Activated CD8-positive, alpha-beta memory T cell treated with anti-CD3 and anti-CD28 coated beads for 36 hours (primary cell): ENCODE data around the gene NTM. TPM values are rescaled to one million over a fixed set of nuclear protein-coding genes. Genes with fewer than 3 reads are reported as not detected.

Experiments
- CTCF ChIA-PET: fragments of 350-600 bp; sonication (Branson Sonifier 250); formaldehyde crosslinking; loops from one replicate; lab custom pipeline; 2021; ENCODE audit warnings: antibody characterized with exemption; lab: Charles Lee
- POLR2A ChIA-PET: fragments of 350-600 bp; sonication (Branson Sonifier 250); formaldehyde crosslinking; loops from one replicate; lab custom pipeline; 2021; ENCODE audit warnings: antibody characterized with exemption; lab: Charles Lee
- total RNA-seq, 2 experiments: library from RNA; stranded (reverse); gene quantifications; one replicate each; pipeline ENCODE4 v1.2.3, GENCODE V29; 2021

Gene NTM
- total RNA-seq, 2 experiments from 2014 or later, result not detected

DNA sequence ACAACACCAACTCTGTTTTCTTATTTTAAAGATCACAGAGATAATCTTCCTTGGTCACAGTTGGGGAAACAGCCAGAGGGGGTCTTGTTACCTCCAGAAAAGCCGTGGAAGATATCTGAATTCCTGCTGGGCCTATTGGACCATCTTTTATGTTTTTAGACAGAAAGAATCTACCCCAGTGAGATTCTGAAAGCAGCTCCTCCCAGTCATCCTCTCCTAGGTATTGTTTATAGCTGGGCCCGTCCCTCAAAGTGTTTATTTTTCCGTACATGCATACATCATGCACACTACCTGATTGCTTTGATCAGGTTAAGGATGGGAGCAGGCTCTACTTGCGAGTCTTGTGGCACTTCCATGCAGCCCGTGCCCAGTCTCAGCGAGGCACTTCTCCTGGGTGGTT lies 742.4 kb downstream of the NTM start:
- POLR2A ChIA-PET, result no interaction called here
- CTCF ChIA-PET, result no interaction called here

GRCh38 chr11:132114185-132114584 lies 743.8 kb downstream of the NTM start:
- ChIA-PET CTCF (no interaction called here), POLR2A (no interaction called here)

DNA sequence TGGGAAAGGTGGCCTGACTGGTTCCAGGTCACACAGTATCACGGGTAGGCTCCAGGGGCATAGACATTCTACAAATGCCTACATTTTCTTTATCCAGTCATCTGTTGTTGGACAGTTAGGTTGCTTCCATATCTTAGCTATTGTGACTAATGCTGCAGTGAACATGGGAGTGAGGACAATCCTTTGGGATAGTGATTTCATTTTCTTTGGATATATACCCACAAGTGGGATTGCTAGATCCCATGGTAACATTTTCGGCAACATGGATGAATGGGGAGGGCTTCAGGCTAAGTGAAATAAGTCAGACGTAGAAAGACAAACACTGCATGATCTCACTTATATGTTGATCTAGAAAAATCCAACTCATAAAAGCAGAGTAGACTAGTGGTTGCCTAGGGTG lies 744.3 kb downstream of the NTM start:
- ChIA-PET POLR2A (no interaction called here), CTCF (no interaction called here)

DNA sequence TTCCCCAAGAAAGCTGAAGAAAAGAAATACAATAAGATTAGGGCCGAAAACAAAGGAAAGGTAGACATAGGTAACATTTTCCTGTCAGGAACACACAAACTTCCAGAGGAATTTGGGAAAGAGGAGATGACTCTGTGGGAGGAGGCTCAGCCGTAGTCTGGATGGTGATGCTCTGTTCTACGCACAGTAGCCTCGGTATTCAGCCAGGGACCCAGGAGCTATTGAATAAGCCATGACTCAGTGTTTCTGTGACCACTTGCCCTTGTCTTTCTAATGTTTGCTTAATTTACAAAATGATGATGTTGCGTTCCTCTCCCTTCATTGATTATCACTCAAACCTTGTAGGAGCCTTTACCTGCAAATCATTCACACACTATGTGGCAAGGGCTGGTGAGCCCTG lies 745.0 kb downstream of the NTM start:
- POLR2A ChIA-PET, result no interaction called here
- CTCF ChIA-PET, result no interaction called here

GRCh38 chr11:132116516-132116915 lies 746.1 kb downstream of the NTM start:
- ChIA-PET CTCF (no interaction called here), POLR2A (no interaction called here)

DNA sequence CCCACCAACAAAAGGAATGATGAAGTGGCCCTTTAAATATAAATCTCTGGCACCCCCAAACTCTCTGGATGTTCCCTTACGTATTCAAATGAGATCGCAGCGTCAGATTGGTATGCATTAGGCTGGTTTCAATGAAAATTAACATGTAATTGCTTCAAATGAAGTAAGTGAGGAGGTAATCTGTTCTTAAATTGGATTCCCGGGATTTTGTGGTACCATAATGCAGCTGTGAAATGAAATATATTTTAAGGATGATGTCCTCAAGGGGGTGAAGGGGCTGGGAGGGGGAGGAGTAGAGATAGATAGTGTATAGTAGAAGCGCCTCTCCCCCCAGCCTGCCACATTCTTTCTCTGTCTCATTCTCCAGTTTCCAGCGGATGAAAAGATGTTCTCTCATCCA lies 748.2 kb downstream of the NTM start:
- ChIA-PET POLR2A (no interaction called here), CTCF (interaction anchor here (1.1 kb wide), 1 partner anchor 8 kb away, joined by 3 read pairs; no protein-coding TSS in a partner anchor)

DNA sequence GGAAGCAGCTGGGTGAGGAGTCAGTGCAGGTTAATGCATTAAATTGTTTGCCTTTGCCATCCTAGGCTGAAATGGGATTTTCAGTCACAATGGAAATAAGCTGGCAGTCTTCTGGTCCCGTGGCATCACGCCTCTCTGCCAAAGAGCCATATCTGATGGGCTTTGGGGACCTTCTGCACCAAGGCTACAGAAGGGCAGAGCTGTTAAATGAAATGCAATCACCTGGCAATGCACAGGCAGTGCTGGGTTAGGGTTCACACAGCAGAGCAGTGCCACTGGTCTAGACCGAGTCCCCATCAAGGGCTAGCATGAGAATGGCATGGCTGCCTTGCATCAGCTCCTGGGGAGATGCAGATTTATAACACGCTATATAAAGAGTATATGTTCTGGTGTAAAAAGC lies 749.2 kb downstream of the NTM start:
- ChIA-PET POLR2A (no interaction called here), CTCF (no interaction called here)

DNA sequence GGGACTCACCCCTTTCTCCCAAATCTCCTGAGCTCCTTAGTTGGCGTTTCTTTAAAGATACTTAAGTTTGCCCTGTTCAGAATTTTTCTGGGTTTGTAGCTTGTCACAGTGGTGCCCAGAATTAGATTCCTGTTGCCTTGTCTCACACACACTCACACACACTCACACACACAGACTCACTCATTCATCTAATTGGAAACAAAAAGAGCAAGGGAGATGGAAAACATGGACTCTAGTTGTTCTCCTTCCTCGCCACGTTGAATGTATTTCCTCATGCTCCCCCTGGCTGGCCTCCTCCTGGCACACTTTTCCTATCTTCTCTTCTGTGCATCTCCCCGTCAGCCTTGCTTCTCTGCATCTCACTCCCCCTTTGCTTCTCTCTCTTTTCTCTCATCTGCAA lies 752.3 kb downstream of the NTM start:
- ChIA-PET CTCF (no interaction called here), POLR2A (no interaction called here)

GRCh38 chr11:132123449-132123848 lies 753.0 kb downstream of the NTM start:
- ChIA-PET CTCF (no interaction called here), POLR2A (no interaction called here)

DNA sequence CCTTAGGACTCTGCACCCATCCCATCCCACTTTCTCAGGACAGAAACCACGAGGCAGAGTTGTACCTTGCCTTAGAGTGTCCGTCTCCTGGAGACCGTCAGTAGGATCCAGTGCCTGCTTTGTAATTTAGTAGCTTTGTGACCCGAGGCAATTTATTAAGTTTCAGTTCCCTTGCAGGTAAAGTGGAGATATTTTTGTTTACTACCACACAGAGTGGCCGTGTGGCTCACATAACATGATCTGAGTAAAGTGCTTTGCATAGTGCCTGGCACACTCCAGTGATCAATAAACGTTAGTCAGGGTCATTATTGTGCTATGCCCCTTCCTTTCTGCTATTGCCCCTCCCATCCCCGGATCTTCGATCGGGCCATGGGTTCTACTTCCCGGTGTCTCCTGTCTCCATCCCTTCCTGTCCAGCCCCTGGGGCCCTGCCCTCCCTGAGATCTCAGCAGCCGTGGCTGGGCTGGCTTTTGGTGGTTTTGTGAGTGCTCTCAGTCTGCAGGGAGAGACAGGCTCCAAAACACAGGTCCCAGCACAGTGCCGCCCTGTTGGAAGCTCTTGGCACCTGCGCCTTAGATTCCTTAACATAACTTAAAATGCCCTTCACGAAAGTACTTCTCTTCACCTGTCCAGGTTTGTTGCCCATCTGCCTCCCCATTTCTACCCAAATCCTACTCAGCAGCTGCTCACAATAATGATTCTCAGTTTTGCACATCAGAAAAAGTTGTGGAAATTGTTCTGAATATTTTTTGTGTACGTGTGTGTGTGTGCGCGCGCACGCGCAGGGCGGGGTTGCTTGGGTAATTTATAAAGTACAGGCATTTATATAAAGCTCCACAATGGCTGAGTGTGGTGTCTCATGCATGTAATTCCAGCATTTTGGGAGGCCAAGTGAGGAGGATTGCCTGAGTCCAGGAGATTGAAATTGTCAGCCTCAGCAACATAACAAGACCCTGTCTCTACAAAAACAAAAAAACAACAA lies 753.7 kb downstream of the NTM start:
- POLR2A ChIA-PET, result no interaction called here
- CTCF ChIA-PET, result no interaction called here

- ChIA-PET POLR2A (no interaction called here), CTCF (interaction anchor here (1.2 kb wide), 1 partner anchor 8 kb away, joined by 3 read pairs; no protein-coding TSS in a partner anchor)
Observed at GRCh38 chr11:132125988-132126871, 755.8 kb downstream of the NTM start.

DNA sequence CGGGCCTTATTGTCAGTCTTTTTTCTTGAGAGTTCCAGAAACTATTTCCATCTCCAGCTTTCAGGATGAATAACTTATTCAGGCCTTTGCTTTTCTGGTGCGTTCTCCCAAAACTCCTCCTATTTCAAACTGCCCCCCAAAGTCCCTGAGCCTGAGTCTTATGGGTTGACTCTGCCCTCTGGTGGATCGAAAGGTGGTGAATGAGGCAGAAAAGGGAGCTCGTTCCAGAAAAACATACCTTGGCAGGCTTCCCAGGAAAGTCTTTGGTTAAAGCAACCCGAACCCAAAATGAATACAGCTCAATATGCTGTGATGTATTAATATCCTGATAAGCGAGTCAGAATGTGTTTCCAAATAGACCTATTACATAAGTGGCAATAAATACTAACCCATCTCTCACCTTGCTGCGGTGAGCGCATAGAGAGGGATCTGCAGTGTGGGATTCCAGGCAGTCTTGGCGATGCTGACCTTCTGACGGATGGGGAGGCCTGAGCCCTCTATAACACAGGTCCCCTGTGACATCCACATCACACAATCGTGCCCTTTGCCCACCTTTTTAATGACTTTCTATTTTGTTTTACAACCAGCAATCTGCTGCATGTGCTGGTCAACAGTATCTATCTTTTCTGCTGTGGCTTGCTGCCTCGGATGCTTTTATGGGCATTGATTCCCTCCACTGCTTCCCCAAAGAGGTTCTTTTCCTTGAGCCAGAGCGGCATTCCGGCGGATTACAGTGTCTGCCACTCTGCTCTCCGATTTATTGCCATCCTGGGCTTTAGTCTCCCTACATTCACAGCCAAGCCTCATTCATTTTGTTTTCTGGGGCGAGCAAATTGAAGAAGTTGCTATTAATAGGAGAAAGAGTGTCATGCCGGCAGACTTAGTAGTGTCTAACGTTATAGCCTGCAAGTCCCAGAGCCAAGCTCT lies 756.8 kb downstream of the NTM start:
- ChIA-PET CTCF (interaction anchor here (1.2 kb wide), 1 partner anchor 9 kb away, joined by 3 read pairs; no protein-coding TSS in a partner anchor), POLR2A (no interaction called here)

- CTCF ChIA-PET, result no interaction called here
Observed at GRCh38 chr11:132127900-132128288, 757.5 kb downstream of the NTM start.

DNA sequence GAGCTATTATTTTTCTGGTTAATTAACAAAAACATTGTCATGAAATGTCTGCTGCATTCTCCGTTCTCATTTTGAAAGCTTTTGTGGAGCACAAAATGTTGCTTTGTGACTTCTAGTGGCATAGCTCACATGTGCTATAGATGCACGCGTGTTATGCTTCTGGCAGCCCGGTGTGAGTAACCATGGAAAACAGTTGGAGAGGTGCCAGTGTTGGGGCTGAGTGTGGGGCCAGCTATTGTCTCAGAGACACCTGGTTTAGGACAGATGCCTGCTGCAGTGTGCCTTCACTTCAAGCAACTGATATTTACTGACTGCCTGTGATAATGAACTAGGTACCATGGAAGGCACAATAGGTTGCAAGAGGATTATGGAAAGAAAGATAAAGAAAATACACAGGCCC lies 760.6 kb downstream of the NTM start:
- ChIA-PET CTCF (no interaction called here), POLR2A (no interaction called here)

More at GRCh38 chr11:132127900-132128288, 757.5 kb downstream of the NTM start:
- POLR2A ChIA-PET, result no interaction called here

DNA sequence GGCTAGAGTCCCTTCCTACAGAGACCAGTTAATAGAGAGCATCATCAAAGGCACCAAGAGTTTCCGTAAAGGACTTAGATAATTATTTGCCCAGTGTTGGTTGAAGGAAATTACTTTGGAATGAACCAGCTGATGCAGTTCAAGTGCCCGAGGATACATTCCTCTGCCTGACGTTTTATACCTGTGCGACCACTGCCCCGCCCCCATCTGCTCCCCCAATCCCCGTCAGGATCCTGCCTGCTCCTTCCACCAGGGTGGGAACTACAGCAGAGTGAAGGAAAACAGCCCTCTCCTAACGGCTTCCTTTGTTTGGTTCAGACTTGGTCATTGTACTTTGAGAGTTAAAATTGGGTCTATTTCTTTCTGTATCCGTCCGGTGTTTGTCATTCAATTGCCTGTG lies 761.5 kb downstream of the NTM start:
- ChIA-PET POLR2A (no interaction called here), CTCF (no interaction called here)

GRCh38 chr11:132134322-132134721 lies 763.9 kb downstream of the NTM start:
- ChIA-PET POLR2A (no interaction called here), CTCF (no interaction called here)

- ChIA-PET CTCF (no interaction called here), POLR2A (no interaction called here)
Observed at GRCh38 chr11:132137289-132137980, 767.0 kb downstream of the NTM start.

- CTCF ChIA-PET, result no interaction called here
- POLR2A ChIA-PET, result no interaction called here
Observed at GRCh38 chr11:132137981-132138313, 767.5 kb downstream of the NTM start.

- ChIA-PET POLR2A (no interaction called here), CTCF (no interaction called here)
Observed at GRCh38 chr11:132139181-132139580, 768.8 kb downstream of the NTM start.
